ENCODE data around the gene LDLRAD2.
"Not testable (repeated sequence)": the region's sequence is repeated elsewhere in the genome, so short reads cannot be mapped to it uniquely, and the experiment has no call there.

The LDLRAD2 gene

DNA sequence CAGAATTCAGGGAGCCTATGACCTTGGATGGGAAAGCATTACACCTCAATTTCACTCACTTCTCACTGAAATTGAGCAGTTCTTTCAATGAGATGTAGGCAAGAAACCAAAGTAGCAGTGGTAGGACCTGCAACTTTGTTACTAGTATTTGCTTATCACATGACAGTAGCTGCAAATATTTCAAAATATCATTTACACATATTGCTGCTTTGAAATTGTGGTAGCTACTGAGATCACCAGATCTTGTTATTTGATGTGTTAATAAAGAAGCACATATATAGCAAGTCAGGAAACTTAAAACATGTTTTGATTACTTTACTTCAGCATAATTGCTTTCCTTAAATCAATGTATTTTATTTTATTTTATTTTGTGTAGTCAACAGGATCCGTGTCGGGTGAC lies 12.9 kb downstream of the LDLRAD2 start:
- DNase-seq: no peak

DNA sequence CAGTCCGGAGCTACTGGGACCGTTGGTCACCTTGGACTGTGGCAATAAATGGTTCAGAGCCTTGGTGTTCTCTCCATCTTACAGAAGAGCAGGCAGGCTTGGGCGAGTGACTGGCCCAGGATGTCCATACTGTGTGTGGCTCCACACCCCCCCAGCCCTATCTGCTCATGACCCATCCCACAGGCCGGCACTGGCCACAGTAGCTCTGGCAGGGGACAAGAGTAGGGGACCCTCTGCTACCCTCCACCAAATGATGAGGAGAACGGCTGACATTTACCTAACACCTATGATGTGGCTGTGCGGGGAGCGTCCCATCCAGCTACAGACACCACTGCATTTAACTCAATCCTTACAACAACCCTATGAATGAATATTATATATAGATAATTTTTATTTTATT lies 13.3 kb downstream of the LDLRAD2 start:
- DNase-seq: no peak

DNA sequence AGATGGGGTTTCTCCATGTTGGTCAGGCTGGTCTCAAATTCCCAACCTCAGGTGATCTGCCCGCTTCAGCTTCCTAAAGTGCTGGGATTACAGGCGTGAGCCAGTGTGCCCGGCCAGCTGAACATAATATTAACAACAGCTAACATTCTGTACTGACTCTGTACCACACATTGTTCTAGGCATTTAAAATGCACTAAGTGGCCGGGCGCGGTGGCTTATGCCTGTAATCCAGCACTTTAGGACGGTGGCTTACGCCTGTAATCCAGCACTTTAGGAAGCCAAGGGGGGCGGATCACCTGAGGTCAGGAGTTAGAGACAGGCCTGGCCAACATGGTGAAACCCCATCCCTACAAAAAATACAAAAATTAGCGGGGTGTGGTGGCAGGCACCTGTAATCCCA lies 14.6 kb downstream of the LDLRAD2 start:
- not testable (repeated sequence) for DNase-seq

DNA sequence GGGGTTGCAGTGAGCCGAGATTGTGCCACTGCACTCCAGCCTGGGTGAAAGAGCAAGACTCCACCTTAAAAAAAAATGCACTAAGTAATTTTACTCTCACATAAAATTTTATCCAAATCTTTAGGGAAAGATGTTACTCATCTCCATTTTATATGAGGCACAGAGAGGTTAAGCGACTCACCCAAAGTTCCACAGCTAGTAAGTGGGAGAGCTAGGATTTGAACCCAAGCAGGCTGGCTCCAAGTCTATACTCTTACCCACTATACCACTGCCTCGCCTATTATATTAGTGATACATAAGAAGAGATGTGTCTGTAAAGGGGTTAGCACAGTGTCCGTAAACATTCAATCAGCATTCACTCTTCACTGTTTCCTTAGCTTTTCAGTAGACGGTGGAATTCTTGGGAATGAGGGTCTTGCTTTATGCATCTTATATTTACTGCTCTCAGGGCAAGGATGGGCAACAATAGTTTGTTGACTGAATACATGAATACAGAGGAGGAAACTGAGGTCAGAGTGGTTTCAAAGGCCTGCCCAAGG lies 15.1 kb downstream of the LDLRAD2 start:
- no peak for DNase-seq

DNA sequence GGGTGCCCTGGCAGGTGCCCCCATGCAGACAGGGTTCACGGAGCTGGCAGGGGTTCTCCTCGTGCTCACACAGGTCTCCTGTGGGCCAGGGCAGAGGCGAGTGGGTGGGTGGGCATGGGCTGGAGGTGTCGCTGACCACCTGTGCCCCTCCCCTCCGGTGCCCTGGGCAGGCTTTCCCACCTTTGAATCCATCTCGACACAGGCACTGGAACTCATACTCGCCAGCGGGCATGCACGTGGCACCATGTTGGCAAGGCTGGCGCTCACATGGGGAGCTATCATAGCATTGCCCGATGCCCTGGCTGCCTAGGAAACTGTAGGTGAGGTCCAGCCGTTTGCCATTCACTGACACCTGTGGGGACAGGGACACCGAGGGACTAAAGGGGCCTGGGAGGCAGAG lies 16.0 kb downstream of the LDLRAD2 start:
- DNase-seq: no peak

DNA sequence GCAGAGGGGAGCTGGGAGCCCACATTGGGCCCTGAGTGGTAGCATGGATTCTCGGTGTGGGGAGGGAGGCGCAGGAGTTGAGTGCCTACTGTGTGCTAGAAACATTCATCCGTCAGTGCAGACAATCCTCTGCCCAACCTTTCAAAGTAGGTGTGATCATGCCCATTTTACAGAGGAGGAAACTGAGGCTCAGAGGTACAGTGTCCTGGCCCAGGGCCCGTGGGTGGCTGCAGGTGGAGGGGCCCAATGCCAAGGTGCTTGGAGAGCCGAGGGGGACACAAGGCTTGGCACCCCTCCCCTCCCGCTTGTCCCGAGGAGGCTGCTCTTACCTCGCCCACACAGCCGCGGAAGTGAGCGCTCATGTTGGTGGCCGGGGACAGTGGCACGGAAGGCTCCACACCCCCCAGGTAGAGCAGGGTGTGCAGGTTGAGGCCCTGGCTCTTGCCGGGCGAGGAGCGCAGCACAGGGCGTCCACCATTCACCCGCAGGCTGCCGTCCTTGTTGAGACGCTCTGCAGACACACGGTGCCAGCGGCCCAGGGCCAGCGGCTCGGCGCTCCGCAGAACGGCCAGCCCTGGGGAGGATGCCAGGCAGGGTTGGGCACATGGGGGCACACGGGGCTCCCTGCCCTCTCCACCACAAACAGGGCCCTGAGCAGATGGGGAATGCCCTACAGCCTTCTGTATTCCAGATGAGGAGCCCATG lies 16.6 kb downstream of the LDLRAD2 start:
- no peak for DNase-seq

DNA sequence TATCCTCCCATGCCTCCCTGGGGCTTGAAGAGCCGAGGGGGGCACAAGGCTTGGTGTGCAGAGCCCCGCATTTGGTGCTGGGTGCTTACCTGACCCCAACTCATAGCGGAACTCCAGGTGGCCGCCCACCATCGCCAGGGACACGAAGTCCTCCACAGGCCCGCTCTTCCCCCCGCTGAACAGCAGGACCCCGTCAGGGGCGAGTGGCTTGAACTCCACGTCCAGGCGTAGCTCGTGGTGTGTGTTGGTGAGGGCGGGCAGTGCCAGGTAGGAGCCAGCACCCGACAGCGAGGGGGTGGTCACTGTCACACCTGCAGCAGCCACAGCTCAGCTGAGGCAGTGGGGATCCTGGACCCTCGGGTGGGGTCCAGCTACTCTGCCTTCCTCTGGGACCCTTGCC lies 17.2 kb downstream of the LDLRAD2 start:
- no peak for DNase-seq

DNA sequence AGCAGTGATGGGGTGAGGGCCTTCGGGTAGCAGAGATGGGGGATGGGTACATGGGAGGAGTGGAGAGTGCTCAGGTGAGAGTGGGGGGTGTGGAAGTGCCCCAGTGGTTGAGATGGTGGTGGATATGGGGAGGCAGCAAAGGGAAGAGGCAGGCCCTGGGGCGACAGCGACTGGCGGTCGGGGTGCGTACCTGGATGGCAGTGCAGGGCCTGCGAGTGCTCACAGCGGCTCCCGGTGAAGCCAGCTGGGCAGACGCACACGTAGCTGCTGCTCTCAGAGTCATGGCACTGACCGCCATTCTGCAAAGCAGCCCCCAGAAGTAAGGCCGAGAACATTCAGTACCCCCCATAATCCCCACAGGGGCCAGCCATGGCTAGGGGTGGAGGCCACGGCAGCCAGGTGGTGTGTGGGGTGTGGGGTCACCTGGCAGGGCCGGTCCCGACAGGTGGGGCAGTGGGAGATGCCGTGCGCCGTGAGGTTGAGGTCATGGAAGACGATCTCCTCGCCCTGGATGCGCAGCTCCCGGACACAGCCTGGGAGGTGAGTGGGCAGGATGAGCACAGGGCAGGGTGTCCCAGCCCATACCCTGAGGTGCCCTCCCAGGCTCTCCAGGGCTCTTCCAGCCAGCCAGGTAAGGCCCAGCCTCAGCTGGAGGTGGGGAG lies 18.9 kb downstream of the LDLRAD2 start:
- DNase-seq: no peak

DNA sequence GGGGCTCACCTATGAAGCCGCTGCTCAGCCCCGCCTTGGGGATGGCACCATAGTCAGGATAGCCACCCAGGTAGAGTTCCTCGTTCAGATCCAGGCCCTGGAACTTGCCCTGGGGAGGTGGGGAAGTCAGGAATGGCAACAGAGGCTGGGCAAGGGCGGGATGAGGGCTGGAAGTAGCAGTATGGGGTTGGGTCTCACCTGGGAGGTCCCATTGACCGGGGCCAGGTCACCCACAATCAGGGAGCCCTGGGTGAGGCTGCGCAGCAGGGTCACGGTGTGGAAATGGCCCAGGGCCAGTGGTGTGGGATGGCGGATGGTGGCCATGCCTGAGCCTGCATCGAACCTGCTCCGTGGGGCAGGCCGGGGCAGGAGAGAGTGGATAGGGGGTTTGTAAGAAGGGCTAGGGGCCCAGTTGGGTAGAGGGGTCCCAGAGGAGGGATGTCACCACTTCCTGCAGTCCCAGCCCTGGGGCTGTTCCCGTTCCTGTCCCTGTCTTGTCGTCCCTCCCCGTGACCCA lies 19.4 kb downstream of the LDLRAD2 start:
- DNase-seq: no peak

DNA sequence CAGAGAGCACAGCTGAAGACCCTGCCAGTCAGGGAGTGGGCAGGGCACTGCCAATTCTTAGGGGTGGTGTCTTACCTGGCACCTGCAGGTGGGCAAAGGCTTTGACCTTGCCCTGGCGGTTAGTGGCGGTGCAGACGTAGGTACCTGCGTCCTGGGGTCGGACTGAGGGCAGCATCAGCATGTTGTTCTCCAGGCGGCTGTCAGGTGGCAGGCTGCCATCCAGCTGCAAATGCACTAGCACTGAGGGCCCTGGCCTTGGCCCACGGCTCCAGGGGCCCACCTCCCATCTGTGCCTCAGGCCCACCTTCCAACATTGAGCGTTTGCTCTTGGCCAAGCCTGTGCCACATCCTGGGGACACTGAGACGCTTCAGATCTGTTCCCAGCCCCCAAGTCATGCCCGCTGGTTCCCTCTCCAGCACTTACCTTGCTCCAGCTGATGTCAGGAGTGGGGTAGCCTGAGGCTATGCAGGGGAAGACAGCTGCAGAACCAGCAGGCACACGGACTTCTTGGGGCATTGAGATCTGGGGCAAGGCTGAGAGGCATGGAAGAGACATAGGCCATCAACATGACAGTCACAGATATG lies 21.4 kb downstream of the LDLRAD2 start:
- DNase-seq: no peak

DNA sequence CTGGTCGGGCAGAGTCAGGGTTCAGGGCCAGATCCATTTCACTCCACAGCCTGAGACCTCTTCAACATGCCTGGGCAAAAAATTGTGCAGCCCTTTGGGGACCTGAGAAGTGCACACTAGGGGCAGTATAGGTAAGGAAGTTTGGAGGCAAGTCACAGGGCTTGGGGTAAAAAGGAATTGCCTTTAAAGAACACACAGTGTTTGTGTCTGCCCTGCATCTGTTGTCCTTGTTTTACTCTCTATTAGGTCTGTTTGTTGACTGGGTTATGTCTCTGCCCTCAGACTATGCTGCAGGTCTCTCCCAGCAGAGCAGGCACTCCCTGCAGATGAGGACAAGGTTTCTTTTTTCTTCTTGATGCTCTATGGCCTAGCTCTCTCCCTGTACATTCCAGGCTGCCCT lies 22.0 kb downstream of the LDLRAD2 start:
- DNase-seq: no peak

DNA sequence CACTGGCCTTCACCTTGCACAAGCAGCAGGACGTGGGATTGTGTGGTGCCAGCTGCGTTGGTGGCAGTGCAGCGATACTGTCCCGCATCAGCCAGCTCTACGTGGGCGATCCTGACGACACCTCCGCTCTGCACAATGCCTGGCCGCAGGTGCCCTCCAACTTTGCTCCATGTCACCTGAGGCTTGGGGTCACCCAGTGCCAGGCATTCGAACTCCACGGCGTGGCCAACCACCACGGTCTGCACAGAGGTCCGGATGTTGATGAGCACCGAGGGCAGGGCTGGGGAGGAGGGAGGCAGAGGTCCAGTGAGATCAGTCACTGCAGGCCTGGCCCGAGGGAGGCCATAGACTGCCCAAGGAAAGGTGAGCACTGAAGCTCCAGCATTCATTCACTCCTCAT lies 22.6 kb downstream of the LDLRAD2 start:
- no peak for DNase-seq

DNA sequence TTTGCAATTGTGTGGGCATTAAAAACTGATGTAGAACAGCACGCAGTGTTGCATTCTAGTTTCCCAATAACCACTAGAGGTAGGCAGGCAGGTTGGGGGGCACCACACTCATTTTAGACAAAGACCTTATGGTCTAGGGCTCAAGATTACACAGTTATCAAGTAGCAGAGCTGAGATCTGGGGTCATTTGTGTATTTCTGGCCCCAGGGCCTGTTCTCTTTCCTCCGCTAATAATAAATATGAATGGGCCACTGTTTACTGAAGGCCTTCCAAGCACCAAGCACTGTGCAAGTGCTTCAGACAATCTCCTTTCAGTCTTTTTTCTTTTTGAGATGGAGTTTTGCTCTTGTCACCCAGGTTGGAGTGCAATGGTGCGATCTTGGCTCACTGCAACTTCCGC lies 23.9 kb downstream of the LDLRAD2 start:
- no peak for DNase-seq

DNA sequence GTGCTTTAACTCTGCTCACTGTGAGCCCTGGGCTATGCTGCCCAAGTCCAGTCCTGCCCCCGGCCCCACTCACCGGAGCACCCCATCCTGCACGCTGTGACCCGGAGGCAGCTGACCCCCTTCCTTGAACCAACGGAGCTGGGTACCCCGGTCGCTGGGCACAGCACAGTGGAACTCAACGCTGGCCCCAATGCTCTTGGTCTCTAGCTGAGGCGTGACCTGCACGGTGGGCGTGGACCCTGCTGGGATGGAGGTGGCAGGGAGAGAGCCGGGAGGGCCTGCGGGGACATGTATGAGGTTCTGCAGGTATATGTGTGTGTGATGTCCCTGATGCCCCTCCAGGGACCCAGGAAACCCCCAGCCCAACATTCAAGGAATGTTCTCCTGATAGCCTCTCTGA lies 24.7 kb downstream of the LDLRAD2 start:
- DNase-seq: no peak

DNA sequence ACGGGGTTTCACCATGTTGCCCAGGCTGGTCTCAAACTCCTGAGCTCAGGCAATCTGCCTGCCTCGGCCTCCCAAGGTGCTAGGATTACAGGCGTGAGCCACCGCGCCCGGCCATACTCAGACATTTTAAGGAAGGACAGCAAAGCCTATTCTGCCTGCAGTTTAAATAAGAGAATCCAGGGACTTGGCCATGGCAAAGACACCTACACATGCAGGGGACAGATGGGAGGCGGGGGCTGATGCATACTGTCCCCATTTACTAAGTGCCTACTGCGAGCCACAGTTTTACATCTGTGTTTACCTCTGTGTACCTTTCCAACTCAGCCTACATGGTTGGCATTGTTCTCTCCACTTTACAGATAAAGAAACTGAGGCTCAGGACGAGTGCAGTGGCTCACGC lies 25.4 kb downstream of the LDLRAD2 start:
- no peak for DNase-seq

DNA sequence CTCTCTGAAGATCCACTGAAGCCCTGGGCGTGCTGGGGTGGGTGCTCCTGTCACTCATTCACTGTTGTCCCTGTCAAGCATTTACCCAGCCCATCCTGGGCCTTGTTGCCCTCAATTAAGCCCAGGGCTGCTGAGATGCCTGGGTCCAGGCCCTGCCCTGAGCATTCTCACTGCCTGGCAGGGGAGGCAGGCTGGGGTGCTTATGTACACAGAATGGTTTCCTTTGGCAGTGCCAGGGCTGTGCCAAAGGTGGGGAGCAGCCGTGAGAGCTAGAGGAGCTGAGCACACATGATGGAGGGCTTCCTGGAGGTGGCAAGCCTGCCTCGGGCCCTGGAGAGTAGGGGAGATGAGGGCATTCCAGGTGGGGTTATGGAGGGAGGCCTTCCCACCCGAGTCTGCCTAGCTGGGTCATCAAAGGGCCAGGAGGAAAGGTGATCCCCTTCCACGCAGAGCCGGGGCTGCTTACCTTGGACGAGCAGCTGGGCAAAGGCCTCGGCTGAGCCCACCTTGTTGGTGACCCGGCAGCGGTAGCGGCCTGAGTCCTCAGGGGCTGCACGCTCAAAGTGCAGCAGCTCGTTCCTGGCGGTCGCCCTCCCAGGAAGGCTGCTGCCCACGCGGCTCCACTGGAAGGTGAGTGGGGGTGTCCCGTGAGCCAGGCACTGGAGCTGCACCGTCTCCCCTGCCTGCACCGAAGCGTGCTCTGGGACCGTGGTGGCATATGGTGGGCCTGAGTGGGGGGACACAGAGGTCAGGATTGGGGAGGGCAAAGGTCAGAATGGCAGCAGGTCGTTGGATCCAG lies 26.5 kb downstream of the LDLRAD2 start:
- no peak for DNase-seq

DNA sequence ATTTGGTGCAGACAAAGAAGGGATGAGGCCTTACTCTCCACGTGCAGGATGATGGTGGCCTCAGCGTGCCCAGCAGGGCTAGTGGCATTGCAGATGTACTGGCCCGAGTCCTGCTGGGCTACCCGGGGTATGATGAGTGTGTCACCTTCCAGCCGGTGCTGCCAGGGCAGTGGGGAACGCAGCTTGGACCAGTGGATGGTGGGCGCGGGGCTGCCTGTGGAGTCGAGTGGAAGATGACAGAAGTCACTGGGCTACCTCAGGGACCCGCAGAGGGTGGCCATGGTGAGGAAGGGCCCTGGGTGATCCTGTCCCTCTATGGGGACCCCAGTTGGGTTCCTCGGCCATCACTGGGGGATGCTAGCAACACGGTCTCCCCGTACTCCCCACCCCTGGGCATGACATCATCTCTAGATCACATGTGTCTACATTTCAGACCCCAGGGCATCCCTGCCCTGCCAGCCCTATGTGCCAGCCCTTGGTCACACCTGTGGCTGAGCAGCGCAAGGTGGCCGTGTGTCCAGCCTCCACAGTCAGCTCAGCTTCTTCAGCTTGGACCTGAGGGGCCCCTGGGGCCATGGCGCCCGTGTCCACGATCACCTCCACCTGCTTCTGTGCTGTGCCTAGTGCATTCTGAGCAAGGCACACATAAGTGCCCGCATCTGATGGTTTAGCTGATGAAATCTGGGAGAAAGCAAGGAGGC lies 27.4 kb downstream of the LDLRAD2 start:
- no peak for DNase-seq

DNA sequence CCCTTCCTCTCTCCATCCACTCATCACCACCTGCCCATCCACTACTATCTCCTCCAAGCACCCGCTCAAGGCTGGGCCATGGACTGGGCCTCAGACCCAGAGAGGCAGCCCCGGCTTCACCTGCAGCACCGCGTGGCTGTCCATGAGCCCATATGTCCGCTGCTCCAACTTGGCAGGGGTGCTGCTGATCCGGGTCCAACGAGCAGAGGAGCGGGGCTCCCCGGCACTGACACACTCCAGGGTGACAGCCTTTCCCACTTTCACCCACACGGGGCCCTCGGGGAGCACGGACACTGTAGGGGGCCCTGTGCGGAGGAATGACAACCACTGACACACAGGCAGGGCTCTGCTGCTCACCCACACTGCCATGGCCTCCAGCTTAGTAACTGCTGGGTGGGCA lies 28.9 kb downstream of the LDLRAD2 start:
- no peak for DNase-seq

DNA sequence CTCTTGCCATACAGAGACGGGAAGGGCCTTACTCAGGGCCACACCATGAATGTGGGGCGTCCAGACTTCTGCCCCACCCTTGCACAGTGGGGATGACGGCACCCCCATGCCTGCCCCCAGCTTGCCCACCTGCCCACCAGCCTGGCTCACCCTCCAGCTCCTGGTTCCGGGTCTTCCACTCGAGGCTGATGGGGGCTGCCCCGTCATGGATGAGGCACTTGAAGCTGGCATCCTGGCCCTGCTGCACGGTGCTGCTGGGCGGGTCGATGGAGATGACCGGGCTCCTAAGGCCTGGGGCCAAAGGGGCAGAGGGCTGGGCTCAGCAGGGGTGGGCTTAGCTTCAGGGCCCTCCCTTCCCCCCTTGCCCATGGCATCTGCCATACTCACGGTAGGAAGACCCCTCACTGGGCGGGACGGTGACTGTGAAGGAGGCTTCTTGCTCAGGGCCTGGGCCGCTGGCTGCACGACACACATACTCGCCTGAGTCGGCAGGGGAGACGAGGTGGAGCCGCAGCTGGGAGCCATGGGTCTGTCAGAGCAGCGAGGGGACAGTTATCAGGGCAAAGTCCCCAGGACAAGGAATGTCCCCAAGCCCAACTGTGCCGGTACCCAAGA lies 29.9 kb downstream of the LDLRAD2 start:
- DNase-seq: no peak

DNA sequence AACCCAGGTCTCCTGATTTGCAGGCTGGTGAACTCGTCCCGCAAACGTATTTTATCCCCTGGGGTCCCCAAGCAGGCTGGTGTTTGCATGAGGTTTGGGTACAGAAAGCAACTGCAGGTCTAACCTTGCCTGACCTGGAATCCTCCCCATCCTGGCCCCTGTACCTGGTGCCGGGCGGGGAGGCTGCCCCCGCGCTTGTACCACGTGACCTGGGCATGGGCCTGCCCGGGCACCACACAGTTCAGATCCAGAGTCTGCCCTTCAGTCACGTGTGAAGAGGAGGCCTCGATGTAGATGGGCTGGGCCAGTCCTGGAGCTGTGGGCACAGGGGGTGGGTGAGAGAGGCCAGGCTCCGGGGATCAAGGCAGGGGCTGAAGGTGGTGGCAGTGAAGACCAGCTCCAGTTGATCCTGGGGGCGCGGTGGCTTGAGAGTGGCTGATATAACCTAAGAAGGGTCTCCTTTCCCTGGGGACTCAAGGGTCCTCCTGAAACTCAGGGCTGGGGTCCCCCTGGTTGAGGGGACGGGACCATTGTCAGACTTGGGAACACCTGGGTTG lies 30.6 kb downstream of the LDLRAD2 start:
- DNase-seq: no peak

DNA sequence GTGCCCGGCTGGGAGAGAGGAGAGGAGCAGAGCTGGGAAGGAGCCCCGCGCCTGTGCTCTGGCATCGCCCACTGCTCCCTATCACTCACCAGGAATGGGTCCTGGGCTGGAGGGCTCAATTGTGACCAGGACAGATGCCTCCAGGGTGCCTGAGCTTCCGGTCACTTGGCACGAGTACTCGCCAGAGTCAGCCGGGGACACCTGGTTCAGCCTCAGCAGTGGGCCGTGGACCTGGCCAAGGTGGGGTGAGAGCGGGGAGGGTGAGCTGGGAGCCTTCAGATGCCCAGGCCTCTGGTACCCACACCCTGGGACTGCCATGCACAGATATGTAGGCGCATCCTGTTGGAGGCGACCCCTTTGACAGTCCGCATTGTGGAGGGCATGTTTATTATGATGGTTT lies 31.1 kb downstream of the LDLRAD2 start:
- no peak for DNase-seq

DNA sequence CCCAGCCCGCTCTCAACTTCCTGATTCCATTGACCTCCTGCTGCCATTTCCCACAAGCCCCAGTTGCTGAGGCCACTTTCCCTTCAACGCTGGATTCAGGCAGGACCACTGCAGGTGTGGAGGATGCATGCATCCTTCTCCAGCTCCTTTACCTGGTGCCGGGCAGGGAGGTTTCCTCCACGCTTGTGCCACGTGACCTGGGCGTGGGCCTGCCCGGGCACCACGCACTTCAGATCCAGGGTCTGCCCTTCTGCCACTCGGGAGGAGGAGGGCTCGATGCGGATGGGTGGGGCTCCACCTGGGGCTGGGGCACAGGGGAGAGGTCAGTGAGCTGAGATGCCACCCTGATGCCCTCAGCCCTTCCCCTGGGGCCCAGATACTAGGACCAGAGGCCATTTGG lies 31.9 kb downstream of the LDLRAD2 start:
- no peak for DNase-seq

All from effector CD4-positive, alpha-beta T cell (primary cell).